Measurements from ENCODE around the gene RINT1. TPM values are rescaled to one million over a fixed set of nuclear protein-coding genes. Genes with fewer than 3 reads are reported as not detected.

RINT1 gene
- total RNA-seq, 1 experiment from 2014 or later: 18.1 TPM

GRCh38 chr7:105493923-105494315, 38.1 kb upstream of the RINT1 start:
- CTCF ChIA-PET: no interaction called here
- in situ Hi-C loops (cut with HindIII; ENCODE audit: low pct_unique_long_range_greater_than_20kb, low sequenced_read_pairs): no loop called here

GRCh38 chr7:105496521-105496920, 35.5 kb upstream of the RINT1 start:
- Histone ChIP-seq H3K9me3 (ENCODE audit: control insufficient read depth, insufficient read depth, low read depth, low read length) (no peaks in the 10 kb centered on the region), H3K4me3 (ENCODE audit: low read depth in 2 of 2, low read length in 2 of 2) (no peak overlapping the region), H3K36me3 (ENCODE audit: control insufficient read depth, insufficient read depth, low read length) (peaks cover 19% of the 10 kb centered on the region), H3K27ac (ENCODE audit: low read length) (no peak overlapping the region), H3K4me1 (ENCODE audit: control insufficient read depth, insufficient read depth, low read length) (no peaks in the 10 kb centered on the region), H3K27me3 (ENCODE audit: control insufficient read depth, insufficient read depth, low read length) (no peaks in the 10 kb centered on the region)
- CTCF ChIA-PET: interaction anchor here (0.6 kb wide), 1 partner anchor 594 kb away, joined by 3 read pairs; no protein-coding TSS in a partner anchor
- POLR2A ChIA-PET: no interaction called here
- in situ Hi-C loops (cut with HindIII; ENCODE audit: low pct_unique_long_range_greater_than_20kb, low sequenced_read_pairs) (no loop called here), intact Hi-C loops (cut with micrococcal nuclease; ENCODE audit: unreplicated experiment) (no loop called here)
- no peak for ATAC-seq
- TSS peak; percentile 19 for BruUV-seq (replicated peaks)
- TF ChIP-seq REST (IDR thresholded peaks at IDR 0.05; ENCODE audit: insufficient read depth in 1 of 2, low read depth in 2 of 2, low read length in 1 of 2): no peak
- no peak for TF ChIP-seq CTCF (IDR thresholded peaks at IDR 0.05)
- no peak for TF ChIP-seq POLR2AphosphoS5 (IDR thresholded peaks at IDR 0.05; ENCODE audit: low read depth, low read length)
- TF ChIP-seq SIN3A (IDR thresholded peaks at IDR 0.05; ENCODE audit: borderline replicate concordance, insufficient read depth, low read depth, low read length): no peak
- no peak for TF ChIP-seq TCF7L2 (IDR thresholded peaks at IDR 0.05; ENCODE audit: low read depth, low read length)
- DNase-seq (ENCODE audit: low read depth, low spot score): no peak

More at GRCh38 chr7:105493923-105494315, 38.1 kb upstream of the RINT1 start:
- TF ChIP-seq POLR2AphosphoS5 (IDR thresholded peaks at IDR 0.05; ENCODE audit: low read depth, low read length) (no peak), TCF7L2 (IDR thresholded peaks at IDR 0.05; ENCODE audit: low read depth, low read length) (no peak), SIN3A (IDR thresholded peaks at IDR 0.05; ENCODE audit: borderline replicate concordance, insufficient read depth, low read depth, low read length) (no peak)
- ATAC-seq (no peak; the same call in 1 of the 2 replicates), DNase-seq (ENCODE audit: low read depth, low spot score) (no peak)
- no peaks in the 10 kb centered on the region for H3K4me1 ChIP-seq (ENCODE audit: control insufficient read depth, insufficient read depth, low read length)
- intact Hi-C loops (cut with micrococcal nuclease; ENCODE audit: unreplicated experiment): no loop called here
- H3K9me3 ChIP-seq (ENCODE audit: control insufficient read depth, insufficient read depth, low read depth, low read length): no peaks in the 10 kb centered on the region
- H3K4me3 ChIP-seq (ENCODE audit: low read depth in 2 of 2, low read length in 2 of 2): no peak overlapping the region
- peaks cover 10% of the 10 kb centered on the region; the same call in 1 of the 2 replicates for H3K36me3 ChIP-seq (ENCODE audit: control insufficient read depth, insufficient read depth, low read length)
- no peak overlapping the region for H3K27ac ChIP-seq (ENCODE audit: low read length)
- BruUV-seq (replicated peaks): no TSS peak
- POLR2A ChIA-PET: no interaction called here
- no peaks in the 10 kb centered on the region for H3K27me3 ChIP-seq (ENCODE audit: control insufficient read depth, insufficient read depth, low read length)

- ATAC-seq (no peak), DNase-seq (ENCODE audit: low read depth, low spot score) (no peak)
- peaks cover 19% of the 10 kb centered on the region for H3K36me3 ChIP-seq (ENCODE audit: control insufficient read depth, insufficient read depth, low read length)
- POLR2A ChIA-PET: no interaction called here
- no peak overlapping the region for H3K4me3 ChIP-seq (ENCODE audit: low read depth in 2 of 2, low read length in 2 of 2)
- CTCF ChIA-PET: interaction anchor here (0.6 kb wide), 1 partner anchor 595 kb away, joined by 3 read pairs; no protein-coding TSS in a partner anchor
- no peaks in the 10 kb centered on the region for H3K27me3 ChIP-seq (ENCODE audit: control insufficient read depth, insufficient read depth, low read length)
- no peaks in the 10 kb centered on the region for H3K9me3 ChIP-seq (ENCODE audit: control insufficient read depth, insufficient read depth, low read depth, low read length)
- intact Hi-C loops (cut with micrococcal nuclease; ENCODE audit: unreplicated experiment): no loop called here
- no TSS peak for BruUV-seq (replicated peaks)
- no peaks in the 10 kb centered on the region for H3K4me1 ChIP-seq (ENCODE audit: control insufficient read depth, insufficient read depth, low read length)
- in situ Hi-C loops (cut with HindIII; ENCODE audit: low pct_unique_long_range_greater_than_20kb, low sequenced_read_pairs): no loop called here
- TF ChIP-seq REST (IDR thresholded peaks at IDR 0.05; ENCODE audit: insufficient read depth in 1 of 2, low read depth in 2 of 2, low read length in 1 of 2): no peak
- TF ChIP-seq TCF7L2 (IDR thresholded peaks at IDR 0.05; ENCODE audit: low read depth, low read length): no peak
- TF ChIP-seq SIN3A (IDR thresholded peaks at IDR 0.05; ENCODE audit: borderline replicate concordance, insufficient read depth, low read depth, low read length): no peak
- TF ChIP-seq CTCF (IDR thresholded peaks at IDR 0.05): no peak
- TF ChIP-seq POLR2AphosphoS5 (IDR thresholded peaks at IDR 0.05; ENCODE audit: low read depth, low read length): no peak
- no peak overlapping the region for H3K27ac ChIP-seq (ENCODE audit: low read length)
These were observed 35.0 kb upstream of the RINT1 start for GRCh38 chr7:105497016-105497415.
